ENCODE results near the gene TENM3.

Gene TENM3

DNA sequence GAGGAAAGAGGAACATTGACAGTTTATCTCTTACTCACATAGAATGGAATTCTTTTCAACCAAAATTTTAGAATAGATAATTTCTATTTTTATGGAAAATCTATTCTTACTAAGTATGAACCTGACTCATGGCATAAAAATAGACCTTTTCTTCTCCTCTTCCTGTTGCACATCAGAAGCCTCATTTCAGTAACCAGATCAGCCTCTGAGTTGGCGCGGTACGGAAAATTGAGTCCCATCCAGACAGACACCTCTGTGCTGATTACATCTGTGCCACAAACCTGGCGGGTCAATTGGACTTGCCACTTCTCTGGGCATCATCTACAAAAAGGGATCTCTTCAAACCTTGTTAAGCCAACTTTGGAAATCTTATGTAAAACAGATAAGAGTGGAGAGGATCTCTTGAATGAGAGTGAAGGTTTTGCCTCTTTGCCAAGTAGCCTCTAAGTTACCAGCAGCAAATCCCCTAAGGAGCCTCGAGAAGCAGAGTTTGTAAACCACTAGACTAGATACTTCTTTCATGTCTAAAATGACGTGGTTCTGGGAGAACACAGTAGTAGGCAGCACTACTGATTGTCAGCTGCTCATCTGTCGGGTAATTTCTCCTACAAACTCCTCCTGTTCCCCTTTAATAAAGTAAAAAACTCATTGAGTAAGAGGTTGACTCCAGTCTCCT lies 37.4 kb downstream of the TENM3 start:
- in situ Hi-C loops (cut with MboI; ENCODE audit: low sequenced_read_pairs), result no loop called here

DNA sequence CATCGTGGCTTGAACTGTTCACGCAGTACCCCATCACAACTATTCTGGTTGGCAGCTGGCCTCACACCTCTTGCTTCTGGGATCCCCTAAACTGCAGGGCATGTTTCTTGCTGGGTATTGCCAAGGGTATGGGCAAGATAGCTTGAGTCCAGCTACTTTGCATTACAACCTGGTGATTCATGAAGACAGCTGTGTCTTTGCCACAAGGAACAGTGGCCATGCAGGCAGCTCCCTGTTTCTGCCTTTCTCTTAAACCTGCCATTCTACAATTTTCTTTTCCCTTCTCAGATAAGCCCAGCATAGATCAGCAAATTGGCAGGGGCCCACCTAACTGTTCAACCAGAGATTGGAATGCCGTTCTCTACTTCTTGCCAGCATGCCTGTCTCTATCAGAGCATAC lies 42.8 kb downstream of the TENM3 start:
- in situ Hi-C loops (cut with MboI; ENCODE audit: low sequenced_read_pairs), result no loop called here

- in situ Hi-C loops (cut with MboI; ENCODE audit: low sequenced_read_pairs), result no loop called here
Observed at GRCh38 chr4:182286931-182287330, 43.7 kb downstream of the TENM3 start.

DNA sequence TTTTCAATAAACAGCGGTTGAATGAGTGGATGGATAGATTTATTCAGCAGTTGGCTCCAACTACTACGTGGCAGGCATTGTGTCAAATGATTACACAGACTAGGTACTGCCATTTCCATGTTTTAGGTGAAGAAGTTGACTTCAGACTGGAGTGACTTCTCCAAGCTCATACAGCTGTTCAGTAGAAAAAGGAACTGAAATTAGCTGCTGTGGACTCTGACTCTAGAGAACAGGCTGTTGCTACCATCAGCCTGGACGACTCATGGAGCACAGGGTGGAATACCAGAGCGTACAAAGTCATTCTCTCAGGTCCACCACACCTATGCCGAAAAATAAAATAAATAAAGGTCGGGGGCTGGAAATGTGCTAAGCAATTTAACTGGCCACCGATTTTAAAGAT lies 45.3 kb downstream of the TENM3 start:
- in situ Hi-C loops (cut with MboI; ENCODE audit: low sequenced_read_pairs), result no loop called here

DNA sequence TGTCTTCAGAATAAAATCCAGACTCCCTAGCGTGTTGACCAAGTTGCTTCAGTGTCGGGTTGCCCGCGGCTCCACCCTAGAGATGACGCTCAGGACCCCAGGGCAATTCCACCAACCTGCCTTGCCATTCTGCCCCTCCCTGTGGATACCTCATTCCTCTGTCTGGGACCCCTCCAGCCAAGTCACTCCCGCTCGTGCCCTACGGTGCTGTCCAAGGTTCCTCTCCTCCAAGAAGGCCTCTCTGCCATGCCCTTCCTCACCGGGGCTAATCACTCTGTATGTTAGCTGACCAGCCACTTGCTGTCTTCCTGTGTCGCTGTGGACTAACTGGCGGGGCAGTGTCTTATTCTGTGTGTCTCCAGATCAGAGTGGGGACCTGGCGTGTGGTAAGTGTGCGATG lies 46.6 kb downstream of the TENM3 start:
- in situ Hi-C loops (cut with MboI; ENCODE audit: low sequenced_read_pairs), result no loop called here

DNA sequence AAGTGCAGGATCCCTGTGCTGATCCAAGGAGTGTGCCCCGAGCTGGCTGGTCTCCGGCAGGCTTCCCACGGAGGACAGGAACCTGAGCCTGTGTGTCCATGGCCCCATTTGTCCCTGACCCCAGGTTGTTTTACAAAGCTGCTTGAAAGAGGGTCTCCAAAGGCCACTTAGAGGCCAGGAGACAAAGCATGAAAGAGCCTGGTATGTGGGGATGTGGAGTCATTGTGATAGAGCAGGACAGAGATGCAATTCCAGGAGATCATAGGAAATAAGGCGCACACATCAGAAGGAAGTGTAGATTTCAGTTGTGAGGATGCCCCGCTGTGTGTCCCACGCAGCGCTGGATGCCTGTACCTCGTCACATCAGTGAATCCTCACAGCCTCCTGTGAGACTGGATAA lies 48.0 kb downstream of the TENM3 start:
- in situ Hi-C loops (cut with MboI; ENCODE audit: low sequenced_read_pairs), result no loop called here

- in situ Hi-C loops (cut with MboI; ENCODE audit: low sequenced_read_pairs), result no loop called here
Observed at GRCh38 chr4:182291597-182292270, 48.5 kb downstream of the TENM3 start.

DNA sequence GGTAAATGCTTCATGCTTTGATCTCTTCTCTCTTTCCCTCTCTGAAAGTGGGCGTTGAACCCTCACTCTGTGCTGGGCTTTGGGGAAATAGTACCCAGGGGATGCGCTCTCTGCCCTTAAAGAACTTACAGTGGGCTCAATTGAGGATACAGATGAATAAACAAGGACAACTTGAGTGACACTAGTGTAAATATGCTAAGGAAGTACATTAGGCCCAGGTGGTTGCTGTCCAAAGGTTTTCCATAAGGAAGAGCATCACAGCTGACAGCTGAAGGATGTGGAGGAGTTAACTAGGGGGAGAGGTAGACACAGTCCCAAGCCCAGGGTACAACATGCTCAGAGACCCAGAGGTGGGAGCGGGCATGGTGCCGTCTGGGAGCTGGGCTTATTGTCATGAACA lies 49.4 kb downstream of the TENM3 start:
- in situ Hi-C loops (cut with MboI; ENCODE audit: low sequenced_read_pairs), result no loop called here

DNA sequence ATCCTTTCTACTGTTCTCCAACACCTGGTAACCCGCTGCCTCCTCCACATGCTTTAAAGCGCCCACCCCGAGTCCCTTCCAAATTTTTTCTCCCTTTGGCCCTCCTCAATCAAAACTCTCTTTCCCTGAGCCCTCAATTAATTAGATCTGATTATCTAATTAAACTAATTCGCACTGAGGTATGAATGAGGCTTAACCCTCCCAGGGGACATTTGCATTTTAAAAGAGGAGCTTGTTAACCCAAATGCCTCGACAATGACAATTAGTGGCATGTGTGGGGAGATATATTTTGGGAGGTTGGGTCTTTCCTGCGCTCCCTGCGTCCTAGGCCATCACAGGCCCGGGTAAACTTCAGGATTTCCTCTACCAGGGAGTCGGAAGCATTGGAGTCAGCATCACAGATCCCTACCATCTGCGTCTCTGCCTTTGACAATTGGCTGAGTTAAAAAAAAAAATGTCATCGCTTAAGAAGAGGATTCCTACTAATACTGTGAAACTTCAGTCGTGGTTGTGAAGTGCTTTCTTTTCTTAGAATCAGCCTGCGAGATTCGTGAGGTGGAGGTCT lies 50.6 kb downstream of the TENM3 start:
- in situ Hi-C loops (cut with MboI; ENCODE audit: low sequenced_read_pairs), result no loop called here

DNA sequence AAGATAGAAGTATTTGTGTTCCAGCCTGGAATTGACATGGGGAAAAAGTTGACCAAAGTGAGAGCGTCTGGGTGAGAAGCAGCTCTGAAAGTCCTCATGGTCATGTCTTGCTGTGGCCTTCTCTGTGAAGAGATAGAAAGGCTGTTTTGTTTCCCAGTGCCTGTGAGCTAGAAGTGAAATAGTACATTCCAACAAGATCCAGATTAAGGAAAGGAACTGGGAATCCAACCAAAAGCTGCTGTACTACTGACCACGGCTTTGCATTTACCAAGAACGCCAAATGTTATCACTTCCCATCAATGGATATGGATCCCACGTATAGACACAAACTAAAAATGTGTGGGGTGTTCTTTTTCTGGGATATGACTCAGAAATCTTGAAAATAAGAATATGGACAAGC lies 51.2 kb downstream of the TENM3 start:
- in situ Hi-C loops (cut with MboI; ENCODE audit: low sequenced_read_pairs), result no loop called here

- in situ Hi-C loops (cut with MboI; ENCODE audit: low sequenced_read_pairs), result no loop called here
Observed at GRCh38 chr4:182297659-182298058, 54.5 kb downstream of the TENM3 start.

- in situ Hi-C loops (cut with MboI; ENCODE audit: low sequenced_read_pairs), result no loop called here
Observed at GRCh38 chr4:182301736-182302135, 58.5 kb downstream of the TENM3 start.

DNA sequence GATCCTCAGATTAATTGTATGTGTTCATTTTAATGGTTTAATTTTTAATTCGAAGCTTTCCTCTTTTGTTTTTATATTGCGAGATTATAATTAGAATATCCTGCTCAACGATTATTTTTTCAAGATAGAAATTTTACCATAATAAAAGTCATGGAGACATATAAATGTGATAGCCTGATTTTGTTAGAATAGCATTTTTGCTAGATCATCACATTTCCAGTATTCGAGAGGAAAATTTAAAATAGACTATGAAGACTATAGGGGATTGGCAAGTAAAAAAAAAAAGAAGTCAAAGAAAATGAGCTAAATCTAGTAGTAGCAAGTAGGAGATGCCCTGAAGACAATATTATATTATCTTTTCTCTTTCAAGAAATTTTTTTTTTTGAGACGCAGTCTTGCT lies 60.6 kb downstream of the TENM3 start:
- in situ Hi-C loops (cut with MboI; ENCODE audit: low sequenced_read_pairs), result no loop called here

DNA sequence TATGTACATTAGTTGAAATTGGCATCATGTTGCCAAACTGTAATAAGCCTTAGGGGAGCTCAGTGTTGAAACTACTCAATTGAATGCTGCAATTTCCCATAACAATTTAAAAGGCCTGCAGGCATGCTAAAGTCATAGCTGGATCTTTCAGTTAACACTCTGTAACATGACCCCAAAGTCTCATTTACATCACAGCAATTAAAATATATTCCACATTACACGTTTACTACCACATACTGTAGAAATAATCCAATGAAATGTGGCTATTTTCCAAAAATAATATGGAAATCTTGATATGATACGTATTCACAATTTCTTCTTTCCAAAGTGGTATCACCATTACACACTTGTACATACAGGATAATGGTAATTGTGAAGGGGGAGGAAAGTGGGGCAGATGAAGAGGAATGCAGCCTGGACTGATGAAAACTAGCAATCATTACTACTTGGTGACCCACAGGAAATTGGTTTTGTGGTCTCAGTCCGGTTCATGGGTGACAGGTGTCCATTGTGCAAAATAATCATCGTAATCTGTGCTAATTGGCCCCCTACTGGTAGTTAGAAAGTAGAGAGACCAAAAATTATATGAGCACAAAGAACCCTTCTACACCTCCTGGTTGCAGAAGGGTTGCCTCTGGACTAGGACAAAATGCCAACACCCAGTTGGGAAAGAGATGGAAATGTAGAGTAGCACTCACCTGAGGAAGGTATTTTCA lies 63.7 kb downstream of the TENM3 start:
- in situ Hi-C loops (cut with MboI; ENCODE audit: low sequenced_read_pairs), result no loop called here

- in situ Hi-C loops (cut with MboI; ENCODE audit: low sequenced_read_pairs), result no loop called here
Observed at GRCh38 chr4:182307746-182308145, 64.5 kb downstream of the TENM3 start.

DNA sequence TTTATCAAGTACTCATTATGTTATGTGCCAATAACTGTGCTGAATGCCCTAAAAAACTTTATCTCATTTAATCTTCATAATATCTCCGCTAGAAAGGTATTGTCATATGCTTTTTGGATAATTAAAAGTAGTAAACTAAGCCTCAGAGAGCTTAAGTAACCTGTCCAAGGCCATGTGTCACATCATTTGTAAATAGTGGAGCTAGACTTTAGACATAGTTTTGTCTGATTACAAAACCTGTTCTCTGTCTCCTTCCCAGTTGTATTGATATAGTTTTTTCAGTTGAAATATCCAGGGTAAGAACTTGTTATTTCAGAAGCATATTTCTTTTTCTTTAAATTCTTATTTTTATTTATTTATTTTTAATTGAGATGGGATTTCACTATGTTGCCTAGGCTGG lies 66.7 kb downstream of the TENM3 start:
- in situ Hi-C loops (cut with MboI; ENCODE audit: low sequenced_read_pairs), result no loop called here

DNA sequence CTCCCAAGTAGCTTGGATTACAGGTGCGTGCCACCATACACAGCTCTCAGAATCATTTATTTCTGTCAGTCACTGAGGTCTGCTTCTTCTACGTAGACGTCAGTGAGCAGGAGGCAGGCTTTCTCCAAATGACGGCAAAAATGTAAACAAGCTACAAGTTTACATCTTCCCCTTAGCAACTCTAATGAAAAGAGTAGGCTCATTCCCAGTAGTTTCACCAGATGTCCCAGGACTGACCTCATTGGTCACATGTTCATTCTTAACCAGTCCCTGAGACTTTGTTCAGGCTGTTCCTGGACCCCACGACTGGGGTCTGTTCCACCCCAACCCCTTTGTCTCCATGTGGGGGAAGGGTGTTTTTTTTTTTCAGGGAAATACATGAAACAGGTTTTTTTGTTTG lies 67.1 kb downstream of the TENM3 start:
- in situ Hi-C loops (cut with MboI; ENCODE audit: low sequenced_read_pairs), result no loop called here

DNA sequence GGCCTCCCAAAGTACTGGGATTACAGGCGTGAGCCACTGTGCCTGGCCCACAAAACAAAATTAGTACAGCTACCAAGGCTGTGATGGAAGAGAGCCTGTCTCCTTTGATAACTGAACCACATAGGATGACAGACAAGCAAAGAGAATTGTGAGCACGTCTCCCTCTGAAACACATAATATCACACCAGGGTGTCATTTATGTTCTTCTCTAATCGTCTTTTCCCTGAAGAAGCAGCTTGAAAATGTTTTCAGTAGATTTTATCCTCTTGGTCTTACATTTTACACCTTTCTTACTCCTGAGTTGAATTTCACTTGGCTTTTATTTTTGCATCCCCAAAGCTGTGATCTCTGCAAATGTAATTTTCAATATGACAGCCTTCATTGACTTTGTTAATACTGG lies 67.8 kb downstream of the TENM3 start:
- in situ Hi-C loops (cut with MboI; ENCODE audit: low sequenced_read_pairs), result no loop called here

DNA sequence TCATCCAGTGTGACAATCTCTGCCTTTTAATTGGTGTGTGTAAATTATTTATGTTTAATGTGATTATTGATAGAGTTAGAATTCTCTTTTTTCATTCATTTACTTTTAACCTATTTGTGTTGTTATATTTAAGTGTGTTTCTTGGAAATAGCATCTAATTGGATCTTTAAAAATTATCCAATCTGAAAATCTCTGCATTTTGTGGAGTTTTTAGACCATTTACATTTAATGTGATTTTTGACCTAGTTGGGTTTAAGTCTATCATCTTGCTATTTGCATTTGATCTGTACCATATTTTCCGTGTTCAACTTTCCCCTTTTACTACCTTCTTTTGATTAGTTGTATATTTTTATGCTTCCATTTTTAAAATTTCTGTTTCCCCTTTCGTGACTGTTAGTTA lies 71.3 kb downstream of the TENM3 start:
- in situ Hi-C loops (cut with MboI; ENCODE audit: low sequenced_read_pairs), result no loop called here

DNA sequence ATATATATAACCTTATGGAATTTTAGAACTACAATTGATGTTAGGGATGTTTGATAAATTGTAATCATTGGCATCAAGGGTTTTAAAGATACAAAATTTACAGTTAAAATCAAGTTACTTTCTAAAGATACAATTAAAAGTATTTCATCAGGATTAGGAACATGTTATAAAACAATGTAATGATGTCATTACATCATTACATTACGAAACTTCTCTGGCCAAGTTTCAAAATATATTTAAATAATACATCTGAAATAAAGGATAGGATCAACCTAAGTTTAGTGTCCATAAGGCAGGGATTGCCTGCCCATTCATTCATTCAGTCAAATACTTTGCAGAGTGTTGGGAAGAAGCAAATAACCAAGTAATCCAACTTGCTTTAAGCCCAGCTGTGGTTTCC lies 75.1 kb downstream of the TENM3 start:
- in situ Hi-C loops (cut with MboI; ENCODE audit: low sequenced_read_pairs), result no loop called here

DNA sequence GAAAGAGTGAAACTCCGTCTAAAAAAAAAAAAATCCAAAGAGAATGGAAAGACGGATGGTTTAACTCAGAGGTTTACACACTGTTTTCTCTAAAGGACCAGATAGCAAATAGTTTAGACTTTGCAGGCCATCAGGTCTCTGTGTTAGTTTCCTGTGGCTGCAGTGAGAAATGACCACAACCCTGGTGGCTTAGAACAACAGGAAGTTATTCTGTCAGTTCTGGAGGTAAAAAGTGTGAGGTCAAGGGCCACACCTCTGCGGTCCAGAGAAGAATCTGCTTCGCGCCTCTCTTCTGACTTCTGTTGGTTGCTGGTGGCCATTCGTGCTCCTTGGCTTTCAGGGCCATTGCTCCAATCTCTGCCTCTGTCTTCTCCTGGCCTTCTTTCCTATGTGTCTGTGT lies 76.9 kb downstream of the TENM3 start:
- in situ Hi-C loops (cut with MboI; ENCODE audit: low sequenced_read_pairs), result no loop called here

- in situ Hi-C loops (cut with MboI; ENCODE audit: low sequenced_read_pairs), result no loop called here
Observed at GRCh38 chr4:182320580-182320979, 77.4 kb downstream of the TENM3 start.
